ENCODE measurements around the gene RSPH1. TPM values are rescaled to one million over a fixed set of nuclear protein-coding genes. Genes with fewer than 3 reads are reported as not detected.

Gene RSPH1
- total and polyA plus RNA-seq, 2 of the 8 experiments (the other 6 are each of a cell fraction or from before 2014, with no cell fraction given) = 0.24 TPM; not detected in 1

DNA sequence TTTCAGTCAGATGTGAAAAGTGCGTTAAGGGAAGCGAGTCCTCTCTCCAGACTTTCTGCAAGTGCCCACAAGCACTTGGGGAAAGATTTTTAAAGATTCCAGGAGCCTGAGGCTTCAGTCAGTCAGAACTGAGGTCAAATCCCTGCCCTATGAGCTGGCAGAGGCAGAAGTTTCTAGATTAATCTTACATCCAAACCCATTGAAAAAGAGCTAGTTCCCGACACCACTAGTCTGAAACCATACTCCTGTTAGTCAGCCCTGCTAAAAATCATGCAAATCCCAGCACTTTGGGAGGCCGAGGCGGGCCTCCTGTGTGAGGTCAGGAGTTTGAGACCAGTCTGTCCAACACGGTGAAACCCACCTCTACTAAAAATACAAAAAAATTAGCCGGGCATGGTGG, 21.0 kb downstream of the RSPH1 start:
- no peak for DNase-seq (ENCODE audit: low read depth in 1 of 2, low spot score in 2 of 2)
- Histone ChIP-seq H4K8ac (ENCODE audit: extremely low read depth, insufficient read depth, low read length) (no peak overlapping the region), H3K36me3 (ENCODE audit: control insufficient read depth in 2 of 4, insufficient read depth in 4 of 4, low read length in 3 of 4) (no peaks in the 10 kb centered on the region), H2BK12ac (ENCODE audit: low read depth, low read length) (no peak overlapping the region; the same call in 1 of the 2 replicates), H3K56ac (replicated peaks; ENCODE audit: insufficient read length, low read depth, low read length) (no peak overlapping the region), H3K4me2 (ENCODE audit: insufficient read depth in 1 of 2, low read depth in 2 of 2, low read length in 2 of 2) (no peak overlapping the region), H2AFZ (ENCODE audit: low read length) (no peak overlapping the region), H2BK5ac (ENCODE audit: low read depth, low read length) (no peak overlapping the region), H4K20me1 (replicated peaks in 1 of 2; ENCODE audit: control insufficient read depth in 1 of 2, insufficient read depth in 2 of 2, low read length in 2 of 2) (no peaks in the 10 kb centered on the region), H4K91ac (replicated peaks; ENCODE audit: insufficient read length, low read length) (no peak overlapping the region), H3K9ac (replicated peaks in 1 of 4; ENCODE audit: extremely low read depth in 1 of 4, low read depth in 3 of 4, low read length in 3 of 4) (no peak overlapping the region), H3K27me3 (replicated peaks in 1 of 4; ENCODE audit: control insufficient read depth in 3 of 4, extremely low read depth in 1 of 4, insufficient read depth in 3 of 4, low read length in 3 of 4) (no peaks in the 10 kb centered on the region), H3K27ac (ENCODE audit: low read depth, low read length) (no peak overlapping the region), H3K79me1 (ENCODE audit: low read depth, low read length) (no peaks in the 10 kb centered on the region), H3K23me2 (ENCODE audit: low read depth, low read length) (no peaks in the 10 kb centered on the region; the same call in 1 of the 2 replicates), H3K18ac (ENCODE audit: extremely low read depth, low read length) (no peak overlapping the region), H2AK5ac (ENCODE audit: low read depth, low read length) (no peak overlapping the region), H3K4me1 (replicated peaks in 1 of 4; ENCODE audit: control insufficient read depth in 3 of 4, insufficient read depth in 4 of 4, low read length in 3 of 4) (peaks cover 3 to 9% (median 5%) of the 10 kb centered on the region in 4 experiments; a peak in 5 of 7 replicates), H3K14ac (ENCODE audit: insufficient read length) (no peak overlapping the region), H4K5ac (ENCODE audit: insufficient read length, low read depth, low read length) (no peak overlapping the region), H2BK15ac (ENCODE audit: low read length) (no peak overlapping the region), H2BK120ac (replicated peaks; ENCODE audit: low read depth, low read length) (no peak overlapping the region), H2BK20ac (ENCODE audit: low read length) (no peak overlapping the region), H3K9me3 (ENCODE audit: insufficient read depth in 2 of 2, low read depth in 1 of 2, low read length in 1 of 2) (no peaks in the 10 kb centered on the region), H3K23ac (ENCODE audit: insufficient read length) (no peak overlapping the region), H3K79me2 (ENCODE audit: control insufficient read depth in 1 of 2, insufficient read depth in 2 of 2, low read length in 2 of 2) (no peaks in the 10 kb centered on the region), H3K4me3 (ENCODE audit: extremely low read depth in 1 of 4, insufficient read depth in 2 of 4, low read depth in 3 of 4, low read length in 4 of 4) (no peak overlapping the region), H3K4ac (replicated peaks; ENCODE audit: insufficient read length, low read depth, low read length) (no peak overlapping the region)
- CTCF ChIA-PET (ENCODE audit: partially characterized antibody) = interaction anchor here (1.1 to 2.8 kb wide), 3 partner anchors 39 to 1137 kb away, joined by 3 to 7 read pairs (median 3); no protein-coding TSS in a partner anchor
- FAIRE-seq = no peak
- POLR2A ChIA-PET (ENCODE audit: partially characterized antibody) = interaction anchor here (0.7 kb wide), 1 partner anchor 103 kb away, joined by 3 read pairs; no protein-coding TSS in a partner anchor
- 91% methylated on average over 7 of the region's 7 CpGs; no CpG with 5 or more reads in 1 of the 2 experiments for WGBS, 2 experiments (ENCODE audit: extremely low coverage in 1 of 2, insufficient coverage in 1 of 2, insufficient read length in 1 of 2, insufficient replicate concordance in 2 of 2, low coverage in 1 of 2, low lambda C conversion rate in 2 of 2, missing lambda C conversion rate in 1 of 2)
- no peak for TF ChIP-seq RXRA (IDR thresholded peaks at IDR 0.05; ENCODE audit: insufficient read depth, low read depth, low read length)
- no peak for TF ChIP-seq EP300 (IDR thresholded peaks at IDR 0.05; ENCODE audit: borderline replicate concordance in 1 of 2, low read depth in 2 of 2, low read length in 2 of 2)
- TF ChIP-seq BRCA1 (IDR thresholded peaks at IDR 0.05; ENCODE audit: low read depth, low read length) = no peak
- TF ChIP-seq PHF8 (conservative IDR thresholded peaks at IDR 0.05; ENCODE audit: low read depth, low read length) = no peak
- no peak for TF ChIP-seq CHD2 (IDR thresholded peaks at IDR 0.05; ENCODE audit: low read length)
- no peak for TF ChIP-seq TAF1 (IDR thresholded peaks at IDR 0.05; ENCODE audit: low read depth, low read length)
- no peak for TF ChIP-seq RNF2 (IDR thresholded peaks at IDR 0.05; ENCODE audit: borderline replicate concordance, low read depth, low read length, missing control alignments, poor library complexity, severe bottlenecking)
- no peak for TF ChIP-seq CEBPB (IDR thresholded peaks at IDR 0.05; ENCODE audit: low read depth, low read length)
- TF ChIP-seq YY1 (IDR thresholded peaks at IDR 0.05; ENCODE audit: low read depth, low read length) = no peak
- no peak for TF ChIP-seq TCF12 (IDR thresholded peaks at IDR 0.05; ENCODE audit: low read depth, low read length)
- no peak for TF ChIP-seq TBP (IDR thresholded peaks at IDR 0.05; ENCODE audit: low read depth, low read length)
- TF ChIP-seq EGR1 (IDR thresholded peaks at IDR 0.05; ENCODE audit: borderline replicate concordance, low read depth, low read length) = no peak
- no peak for TF ChIP-seq SP2 (IDR thresholded peaks at IDR 0.05; ENCODE audit: low read length)

All from H1 (cell line).